ENCODE measurements around the gene TRIM62.

Gene TRIM62

GRCh38 chr1:33180911-33181890 lies 642 bp downstream of the TRIM62 start:
- DNase-seq (ENCODE audit: low read depth in 2 of 2), result peak; percentile 77 to 81

GRCh38 chr1:33180226-33180910 lies 1.5 kb downstream of the TRIM62 start:
- DNase-seq (ENCODE audit: low read depth in 2 of 2), result no peak

- no peak for DNase-seq (ENCODE audit: low read depth in 2 of 2)
Measured at GRCh38 chr1:33178836-33179439, 2.9 kb downstream of the TRIM62 start.

- no peak for DNase-seq (ENCODE audit: low read depth in 2 of 2)
Measured at GRCh38 chr1:33177996-33178540, 3.8 kb downstream of the TRIM62 start.

GRCh38 chr1:33176887-33177286 lies 5.0 kb downstream of the TRIM62 start:
- DNase-seq (ENCODE audit: low read depth in 2 of 2), result no peak

- no peak for DNase-seq (ENCODE audit: low read depth in 2 of 2)
Measured at GRCh38 chr1:33176362-33176850, 5.4 kb downstream of the TRIM62 start.

DNA sequence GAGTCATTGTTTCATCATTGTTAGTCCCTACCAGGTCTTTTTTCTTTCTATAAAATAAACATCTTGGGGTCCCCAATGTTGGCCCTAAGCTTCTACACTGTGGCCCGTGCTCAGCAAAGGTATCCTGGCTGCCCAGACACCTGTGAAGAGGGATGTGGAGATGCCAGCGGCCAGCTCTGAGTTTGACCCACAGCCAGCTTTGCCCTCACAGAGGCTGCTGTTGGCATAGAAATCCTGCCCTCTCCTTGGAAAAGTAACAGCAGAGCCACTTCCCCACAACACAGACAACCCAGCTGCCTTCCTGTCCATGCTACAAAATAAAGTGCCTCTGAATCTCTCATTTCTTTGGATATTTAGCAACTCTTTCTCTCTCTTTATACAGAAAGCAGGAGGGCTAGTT lies 6.0 kb downstream of the TRIM62 start:
- DNase-seq (ENCODE audit: low read depth in 2 of 2), result no peak

GRCh38 chr1:33173091-33173490 lies 8.8 kb downstream of the TRIM62 start:
- no peak for DNase-seq (ENCODE audit: low read depth in 2 of 2)

DNA sequence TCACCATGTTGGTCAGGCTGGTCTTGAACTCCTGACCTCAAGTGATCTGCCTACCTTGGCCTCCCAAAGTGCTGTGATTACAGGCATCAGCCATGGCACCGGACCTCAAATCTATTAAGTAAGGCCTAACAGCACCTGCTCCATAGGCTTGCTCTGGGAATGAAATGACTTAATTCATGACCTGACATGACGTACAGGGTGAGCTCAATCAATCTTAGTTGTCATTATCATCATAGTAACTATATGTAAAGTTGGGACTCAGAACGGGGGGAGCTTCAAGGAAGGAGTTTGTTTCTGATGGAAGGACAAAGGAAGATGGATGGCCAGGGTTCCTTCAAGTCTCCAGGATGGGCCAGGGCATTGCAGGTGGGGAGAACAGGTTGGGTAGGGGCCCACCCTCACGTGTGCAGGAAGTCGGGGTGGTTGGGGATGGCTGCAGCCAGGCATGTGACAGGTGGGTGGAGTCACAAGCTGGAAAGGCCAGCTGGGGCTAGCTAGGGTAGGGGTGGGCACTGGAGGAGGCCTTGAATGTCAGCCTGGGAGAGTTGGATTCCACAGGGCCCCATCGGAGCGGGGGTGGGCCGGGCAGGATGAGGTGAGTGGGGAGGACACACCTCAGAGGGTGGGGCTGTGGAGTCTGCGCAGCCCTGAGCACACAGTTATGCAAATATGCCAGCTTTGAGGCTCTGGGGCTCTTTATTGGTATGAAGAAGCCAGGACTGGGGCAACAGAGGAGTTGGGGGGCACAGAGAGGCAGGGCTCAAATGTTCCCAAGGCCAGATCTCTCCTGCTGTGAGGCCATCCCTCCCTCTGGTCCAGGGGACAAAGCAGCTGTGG lies 9.6 kb downstream of the TRIM62 start:
- DNase-seq (ENCODE audit: low read depth in 2 of 2), result no peak

DNA sequence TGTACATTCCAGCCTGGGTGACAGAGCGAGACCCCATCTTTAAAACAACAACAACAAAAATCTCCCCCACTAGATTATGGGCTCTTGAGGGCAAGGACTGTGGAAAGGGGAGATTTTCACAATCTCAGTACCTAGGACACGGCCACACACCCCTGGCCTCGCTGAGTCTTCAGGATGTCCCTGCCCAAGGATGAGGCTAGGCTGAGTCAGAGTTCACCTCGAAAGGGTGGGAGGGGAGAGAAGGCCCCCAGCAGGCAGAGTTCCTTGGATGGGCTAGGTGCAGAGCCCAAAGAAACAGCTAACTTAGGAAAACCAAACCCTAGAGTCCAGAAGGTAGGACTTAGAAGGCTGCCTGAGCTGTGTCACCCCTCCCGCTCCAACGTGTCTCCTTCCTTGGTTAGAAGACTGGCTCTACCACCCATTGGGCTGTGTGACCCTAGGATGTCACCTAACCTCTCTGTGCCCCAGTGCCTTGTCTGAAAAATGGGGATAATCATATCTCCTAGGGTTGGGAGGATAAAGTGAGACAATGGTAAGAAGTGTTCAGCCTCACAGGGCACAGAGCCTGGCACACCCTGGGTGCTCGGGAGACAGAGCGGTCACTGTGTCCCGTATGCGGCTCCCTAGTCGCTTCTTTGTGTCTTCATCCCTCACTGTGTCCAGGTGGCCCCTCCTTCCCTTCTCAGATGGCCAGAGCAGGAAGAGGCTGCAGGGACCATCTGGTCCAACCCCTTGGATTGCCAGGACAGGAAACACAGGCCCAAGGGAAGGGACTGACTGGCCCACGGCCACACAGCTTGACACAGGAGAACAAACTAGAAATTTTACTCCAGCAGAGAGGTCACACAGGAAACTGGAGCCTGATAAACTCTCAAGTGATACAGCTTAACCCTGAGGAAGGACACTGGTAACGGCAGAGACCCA lies 11.2 kb downstream of the TRIM62 start:
- no peak for DNase-seq (ENCODE audit: low read depth in 2 of 2)

- no peak for DNase-seq (ENCODE audit: low read depth in 2 of 2)
Measured at GRCh38 chr1:33169290-33170055, 12.4 kb downstream of the TRIM62 start.

DNA sequence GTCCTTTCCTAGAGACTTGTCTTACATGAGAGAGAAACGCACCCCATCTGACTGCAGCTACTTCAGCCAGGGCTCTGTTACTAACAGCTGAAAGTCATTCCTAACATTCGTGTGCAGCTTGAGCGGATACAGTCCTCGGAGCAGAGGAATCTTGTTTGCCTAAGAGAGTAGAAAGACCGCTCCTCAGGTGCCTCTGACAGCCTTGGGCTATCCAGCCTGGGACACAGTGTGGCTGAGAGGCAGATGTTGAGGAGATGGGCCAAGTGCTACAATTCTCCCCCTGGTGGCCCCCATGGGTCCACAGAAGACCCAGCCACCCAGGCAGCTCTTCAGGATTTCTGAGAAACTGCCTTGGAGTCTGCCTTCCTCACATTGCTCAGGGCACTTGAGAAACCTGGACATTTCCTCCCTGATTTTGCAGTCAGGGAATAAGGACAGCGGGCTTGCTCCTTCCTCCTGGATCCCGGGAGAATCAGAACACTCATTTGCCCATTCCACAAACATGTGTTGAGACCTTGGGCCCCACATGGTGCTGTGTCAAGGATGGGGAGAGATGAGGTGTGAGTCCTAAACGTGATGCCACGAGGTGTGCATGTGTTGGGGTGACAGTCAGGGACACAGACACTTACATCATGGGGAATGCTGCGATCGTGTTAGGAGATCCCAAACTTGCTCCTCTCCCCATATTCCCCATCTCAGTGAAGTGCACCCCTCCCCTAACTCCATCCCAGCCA lies 13.1 kb downstream of the TRIM62 start:
- DNase-seq (ENCODE audit: low read depth in 2 of 2), result no peak

- no peak for DNase-seq (ENCODE audit: low read depth in 2 of 2)
Measured at GRCh38 chr1:33167650-33168447, 14.0 kb downstream of the TRIM62 start.

DNA sequence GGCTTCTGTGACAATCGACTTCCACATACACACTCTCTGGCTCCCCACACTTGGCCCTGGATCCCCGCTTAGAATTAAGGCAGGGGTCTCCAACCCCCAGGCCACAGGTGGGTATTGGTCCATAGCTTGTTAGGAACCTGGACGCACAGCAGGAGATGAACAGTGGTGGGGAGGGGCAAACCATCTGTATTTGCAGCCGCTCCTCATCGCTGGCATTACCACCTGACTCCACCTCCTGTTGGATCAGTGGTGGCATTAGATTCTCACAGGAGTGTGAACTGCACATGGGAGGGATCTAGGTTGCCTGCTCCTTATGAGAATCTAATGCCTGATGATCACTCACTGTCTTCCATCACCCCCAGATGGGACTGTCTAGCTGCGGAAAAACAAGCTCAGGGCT lies 16.0 kb downstream of the TRIM62 start:
- no peak for DNase-seq (ENCODE audit: low read depth in 2 of 2)

GRCh38 chr1:33165209-33165608 lies 16.6 kb downstream of the TRIM62 start:
- no peak for DNase-seq (ENCODE audit: low read depth in 2 of 2)

DNA sequence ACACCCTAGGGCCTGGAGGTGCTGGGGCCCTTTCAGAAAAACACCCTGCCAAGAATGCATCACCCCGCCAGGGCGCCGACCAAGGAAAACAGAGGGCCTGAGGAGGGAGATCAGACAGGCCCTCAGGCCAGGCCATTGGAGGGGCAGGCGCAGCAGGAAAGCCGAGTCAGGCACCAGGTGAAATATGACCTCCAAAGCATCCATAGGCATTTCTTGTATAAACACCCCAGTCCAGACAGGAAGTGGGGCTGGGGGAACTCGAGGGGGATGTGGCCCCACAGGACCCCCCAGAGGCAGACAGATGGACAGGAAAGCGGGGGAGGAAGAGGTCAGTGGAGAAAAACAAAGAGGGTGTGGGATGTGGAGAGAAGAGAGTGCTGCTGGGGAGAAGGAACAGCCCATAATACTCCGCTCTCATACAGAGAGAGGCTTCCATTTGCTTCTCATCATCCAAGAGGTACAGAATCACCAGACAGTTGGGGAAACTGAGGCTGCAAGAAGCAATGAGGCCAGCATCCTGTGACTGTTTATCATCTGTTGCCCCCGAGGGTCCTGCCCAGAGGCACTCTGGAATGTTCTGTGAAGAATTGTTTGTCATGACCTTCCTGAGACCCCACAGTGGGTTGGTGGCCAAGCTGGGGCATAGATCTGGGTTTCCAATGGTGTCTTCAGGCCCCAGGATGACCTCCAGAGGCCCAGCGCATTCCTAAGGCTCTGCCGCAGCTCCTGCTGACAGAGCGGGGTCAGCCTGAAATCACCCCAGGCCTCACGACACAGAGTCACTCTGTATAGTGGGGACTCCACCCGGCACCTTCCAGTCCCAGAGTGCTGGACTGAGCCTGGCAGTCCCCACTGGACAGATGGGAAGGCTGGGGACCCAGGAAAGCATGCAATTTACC lies 18.0 kb downstream of the TRIM62 start:
- no peak for DNase-seq (ENCODE audit: low read depth in 2 of 2)

- no peak for DNase-seq (ENCODE audit: low read depth in 2 of 2)
Measured at GRCh38 chr1:33162141-33162540, 19.7 kb downstream of the TRIM62 start.

All from stimulated activated CD4-positive, alpha-beta T cell treated with anti-CD3 and anti-CD28 coated beads, Interleukin-4, amount 100 ng/mL, for 48 hours (primary cell).